ENCODE data around the gene SDCBP2. TPM values are rescaled to one million over a fixed set of nuclear protein-coding genes. Genes with fewer than 3 reads are reported as not detected.

Gene SDCBP2
- total and polyA plus RNA-seq, 10 of the 15 experiments (the other 5 are each of a cell fraction or from before 2014, with no cell fraction given): 0.16 to 2.4 (median 1.1) TPM; not detected in 1

- TF ChIP-seq RFX5 (IDR thresholded peaks at IDR 0.05; ENCODE audit: low read depth, low read length) (no peak), SKIL (IDR thresholded peaks at IDR 0.05; ENCODE audit: low read depth, poor library complexity, severe bottlenecking) (no peak), SREBF2 (IDR thresholded peaks at IDR 0.05; ENCODE audit: low read length) (no peak)
These were observed 9.2 kb upstream of the SDCBP2 start (continued) for GRCh38 chr20:1338096-1338495.

GRCh38 chr20:1337441-1337840 lies 8.5 kb upstream of the SDCBP2 start:
- FAIRE-seq: no peak
- no peak for ATAC-seq
- no peaks in the 10 kb centered on the region; a peak in 2 of 4 replicates for H3K36me3 ChIP-seq (ENCODE audit: control insufficient read depth in 2 of 2, insufficient read depth in 2 of 2, low read length in 1 of 2)
- H3K4me3 ChIP-seq: no peak overlapping the region
- intact Hi-C loops (cut with micrococcal nuclease; ENCODE audit: unreplicated experiment): no loop called here
- no peak overlapping the region for H3K9ac ChIP-seq (ENCODE audit: control insufficient read depth, insufficient read depth, low read length)
- in situ Hi-C loops (cut with MboI): no loop called here
- SMC1A ChIA-PET (ENCODE audit: uncharacterized antibody, unreplicated experiment): no interaction called here
- H4K20me1 ChIP-seq (ENCODE audit: control insufficient read depth, insufficient read depth): no peaks in the 10 kb centered on the region; the same call in none of the 2 replicates
- no peak overlapping the region for H3K27ac ChIP-seq (ENCODE audit: control insufficient read depth, insufficient read depth)
- H3K79me2 ChIP-seq (ENCODE audit: control insufficient read depth, insufficient read depth, low read length): no peaks in the 10 kb centered on the region
- H3K4me1 ChIP-seq (ENCODE audit: control insufficient read depth, insufficient read depth, low read length): peaks cover 5% of the 10 kb centered on the region
- RAD21 ChIA-PET (ENCODE audit: unreplicated experiment): no interaction called here
- H3K27me3 ChIP-seq (replicated peaks in 1 of 2; ENCODE audit: control insufficient read depth in 2 of 2, insufficient read depth in 2 of 2, low read length in 1 of 2): no peaks in the 10 kb centered on the region
- H3K4me2 ChIP-seq (ENCODE audit: control insufficient read depth, insufficient read depth): no peak overlapping the region
- CTCF ChIA-PET: no interaction called here
- H3K9me3 ChIP-seq (replicated peaks; ENCODE audit: control insufficient read depth, insufficient read depth, low read length): no peaks in the 10 kb centered on the region
- TF ChIP-seq ZBTB11 (CRISPR knock-in tag; IDR thresholded peaks at IDR 0.05): no peak
- no peak for TF ChIP-seq IKZF2 (IDR thresholded peaks at IDR 0.05)
- no peak for TF ChIP-seq ZBTB33 (IDR thresholded peaks at IDR 0.05)
- H2AFZ ChIP-seq (ENCODE audit: control insufficient read depth, low read depth, low read length): no peak overlapping the region
- no TSS peak for BruUV-seq (replicated peaks)
- POLR2A ChIA-PET: no interaction called here
- 96% methylated on average over 5 of the region's 5 CpGs for WGBS (ENCODE audit: insufficient coverage, insufficient replicate concordance, low lambda C conversion rate, missing lambda C conversion rate)
- no peak for DNase-seq (ENCODE audit: low read depth, low spot score)

Data from GM12878 (cell line).